A549 (cell line): Measurements from ENCODE around the gene ALDH2. TPM values are rescaled to one million over a fixed set of nuclear protein-coding genes. Genes with fewer than 3 reads are reported as not detected.

Experiments used
- ATAC-seq, 2 experiments: fragments of 200-7000 bp in 1 of 2; fragments of >200 bp in 1 of 2; cut with Nextera tagmentation in 1 of 2; cut with Tn5 transposase in 1 of 2; 3 replicates each; pipeline versions ENCODE4 v1.8.0 to v1.9.1; 2018 to 2020; ENCODE audit warnings: mild to moderate bottlenecking in 1 of 2, moderate library complexity in 1 of 2
- CTCF ChIA-PET: fragments of 300-600 bp; sonication (Branson Sonifier 250); formaldehyde crosslinking; extraction: SDS; loops from one replicate; lab custom pipeline; 2021; ENCODE audit warnings: antibody characterized with exemption, inconsistent platforms; lab: Yijun Ruan, JAX
- POLR2A ChIA-PET: fragments of 350-600 bp; formaldehyde crosslinking; extraction: SDS; loops from one replicate; lab custom pipeline; 2021; ENCODE audit warnings: antibody characterized with exemption, inconsistent platforms; lab: Yijun Ruan, JAX
- DNase-seq, 2 experiments: peaks; one replicate each; pipeline versions ENCODE4 v3.0.0 to v3.0.0-alpha.2; 2011 to 2016; ENCODE audit warnings: low read depth in 1 of 2, low spot score in 1 of 2
- FAIRE-seq: peaks from 2 replicates; lab custom pipeline; 2011; peaks lifted over from hg19 to GRCh38; lab: Jason Lieb, UNC
- H3K27ac ChIP-seq, 2 experiments: fragments of >200 bp; sonication (Bioruptor Twin); formaldehyde crosslinking; 3 replicates each; pipeline ENCODE4 v1.5.1; 2016 to 2017
- H3K4me1 ChIP-seq: fragments of >200 bp; sonication (Bioruptor Twin); formaldehyde crosslinking; 3 replicates; pipeline ENCODE4 v1.6.1; 2016
- H3K4me2 ChIP-seq: fragments of >200 bp; sonication (Bioruptor Twin); formaldehyde crosslinking; 3 replicates; pipeline ENCODE4 v1.6.1; 2016
- H3K4me3 ChIP-seq: fragments of >200 bp; sonication (Bioruptor Twin); formaldehyde crosslinking; 3 replicates; pipeline ENCODE4 v1.5.1; 2016
- H3K9me3 ChIP-seq: fragments of >200 bp; sonication (Bioruptor Twin); formaldehyde crosslinking; 3 replicates; pipeline ENCODE4 v1.6.1; 2016
- BHLHE40 ChIP-seq: IDR thresholded peaks from 2 replicates; pipeline ENCODE4 v1.6.1; 2012; ENCODE audit warnings: low read depth, low read length, inconsistent platforms
- CEBPB ChIP-seq, 2 experiments: fragments of >200 bp in 1 of 2; sonication (Bioruptor Twin) in 1 of 2; formaldehyde crosslinking in 1 of 2; IDR thresholded peaks; 2 replicates each; pipeline ENCODE4 v1.6.1; 2012 to 2016
- E2F6 ChIP-seq: IDR thresholded peaks from 2 replicates; pipeline ENCODE4 v1.6.1; 2012; ENCODE audit warnings: low read depth, borderline replicate concordance
- EP300 ChIP-seq, 2 experiments: fragments of >200 bp; sonication (Bioruptor Twin); formaldehyde crosslinking; IDR thresholded peaks; 2 replicates in 1 of 2; 3 replicates in 1 of 2; pipeline ENCODE4 v1.6.1; 2016 to 2017
- GATA3 ChIP-seq: IDR thresholded peaks from 2 replicates; pipeline ENCODE4 v1.6.1; 2012; ENCODE audit warnings: borderline replicate concordance
- HES2 ChIP-seq: fragments of >200 bp; sonication (Bioruptor Twin); formaldehyde crosslinking; IDR thresholded peaks from 2 replicates; pipeline ENCODE4 v1.6.1; 2016
- HOXB5 ChIP-seq: fragments of 250-450 bp; sonication (Bioruptor Pico); IDR thresholded peaks from 2 replicates; pipeline ENCODE4 v1.5.0; 2020; ENCODE audit warnings: mild to moderate bottlenecking, moderate library complexity
- JUN ChIP-seq, 2 experiments: fragments of >200 bp; sonication (Bioruptor Twin); formaldehyde crosslinking; IDR thresholded peaks; 2 replicates in 1 of 2; 3 replicates in 1 of 2; pipeline ENCODE4 v1.6.1; 2016 to 2017
- MAX ChIP-seq: IDR thresholded peaks from 2 replicates; pipeline ENCODE4 v1.6.1; 2012
- NPAS2 ChIP-seq: fragments of 250-450 bp; sonication (Bioruptor Pico); IDR thresholded peaks from 2 replicates; pipeline ENCODE4 v1.8.0; 2022; ENCODE audit warnings: mild to moderate bottlenecking, moderate library complexity, borderline replicate concordance
- NR3C1 ChIP-seq: fragments of >200 bp; sonication (Bioruptor Twin); formaldehyde crosslinking; IDR thresholded peaks from 3 replicates; pipeline ENCODE4 v1.6.1; 2017
- ZFP36 ChIP-seq: fragments of 450-650 bp; IDR thresholded peaks from 2 replicates; pipeline ENCODE4 v1.6.1; 2014; ENCODE audit warnings: borderline replicate concordance; ENCODE audit not compliant: partially characterized antibody
- WGBS: methylation state at CpG from one replicate; pipeline ENCODE4 v1.1.6; 2017; ENCODE audit errors: missing lambda C conversion rate; 5-methylcytosine and 5-hydroxymethylcytosine counted together
- polyA plus RNA-seq, 4 experiments: library from polyadenylated mRNA; depleted of rRNA in 3 of 4; stranded (reverse); fragments of >200 nt; fragmentation: RNase III in 1 of 4; extraction: RNeasy Plus Mini Kit Qiagen cat#74134 plus additional on column Dnase treatment in 1 of 4; gene quantifications; 2 replicates in 3 of 4; 3 replicates in 1 of 4; pipeline ENCODE4 v1.2.3, GENCODE V29; 2011 to 2017

Gene ALDH2
- polyA plus RNA-seq, 2 of the 4 experiments (the other 2 are of a cell fraction), result 97.5 to 123 TPM

- 4% methylated on average over 17 of the region's 17 CpGs for WGBS
- H3K4me1 ChIP-seq, result peaks cover 71% of the 10 kb centered on the region
- DNase-seq (peak in 1 of 2 experiments; percentile 69), FAIRE-seq (no peak), ATAC-seq (peak; percentile 46 to 57)
- peak overlapping the region; percentile 72 for H3K4me2 ChIP-seq
- no peaks in the 10 kb centered on the region for H3K9me3 ChIP-seq
- CTCF ChIA-PET, result interaction anchor here (1.5 kb wide), 1 partner anchor 79 kb away, joined by 3 read pairs; no protein-coding TSS in a partner anchor
- peak overlapping the region; percentile 2; the same call in 1 of the 3 replicates for H3K4me3 ChIP-seq
- H3K27ac ChIP-seq, result peak overlapping the region; percentile 70 to 88
- POLR2A ChIA-PET, result no interaction called here
- TF ChIP-seq NPAS2 (CRISPR knock-in tag) (no peak), MAX (peak; percentile 81), GATA3 (peak; percentile 30; the same call in 1 of the 2 replicates), E2F6 (peak; percentile 60; the same call in 1 of the 2 replicates), HOXB5 (CRISPR knock-in tag) (peak; percentile 14; the same call in 1 of the 2 replicates), BHLHE40 (no peak), EP300 (IDR thresholded peaks at IDR 0.05) (peak in 1 of 2 experiments; percentile 51; a peak in 1 of 5 replicates), HES2 (0 out of 2 replicates have a peak, but pooled peaks have one; percentile 27), NR3C1 (no peak), CEBPB (IDR thresholded peaks at IDR 0.05) (peak in 1 of 2 experiments; percentile 72; a peak in 2 of 4 replicates), JUN (IDR thresholded peaks at IDR 0.05) (peak; percentile 28 to 44; a peak in 2 of 5 replicates)
- TF ChIP-seq, all 56 proteins: peak for 8
Measured at GRCh38 chr12:111773801-111774551, 7.2 kb downstream of the ALDH2 start.

- ATAC-seq (peak; percentile 16 to 66; a peak in 3 of 6 replicates), FAIRE-seq (no peak), DNase-seq (peak in 1 of 2 experiments; percentile 82)
- CTCF ChIA-PET, result interaction anchor here (0.9 to 1.8 kb wide), 6 partner anchors 22 to 379 kb away, joined by 3 to 7 read pairs (median 4); no protein-coding TSS in a partner anchor
- peak overlapping the region; percentile 70 to 88 for H3K27ac ChIP-seq
- no peak overlapping the region for H3K4me3 ChIP-seq
- H3K9me3 ChIP-seq, result no peaks in the 10 kb centered on the region
- peak overlapping the region; percentile 72 for H3K4me2 ChIP-seq
- POLR2A ChIA-PET, result interaction anchor here (0.9 to 1.0 kb wide), 2 partner anchors 9 to 38 kb away, joined by 3 to 7 read pairs; partner anchors contain the start of gene ALDH2
- TF ChIP-seq CEBPB (IDR thresholded peaks at IDR 0.05) (peak in 1 of 2 experiments; percentile 21; a peak in 1 of 4 replicates), JUN (IDR thresholded peaks at IDR 0.05) (peak in 1 of 2 experiments; percentile 52; a peak in 1 of 5 replicates), EP300 (IDR thresholded peaks at IDR 0.05) (no peak), MAX (0 out of 2 replicates have a peak, but pooled peaks have one; percentile 36), NR3C1 (no peak)
- H3K4me1 ChIP-seq, result peaks cover 66% of the 10 kb centered on the region
- WGBS, result 29% methylated on average over 15 of the region's 15 CpGs
Measured at GRCh38 chr12:111775205-111776193, 8.8 kb downstream of the ALDH2 start.

GRCh38 chr12:111776836-111777344 is 10.2 kb downstream of the ALDH2 start:
- Histone ChIP-seq H3K9me3 (peaks cover 10% of the 10 kb centered on the region; the same call in 2 of the 3 replicates), H3K27ac (peak overlapping the region; percentile 70 to 88)
- peak; percentile 32 for TF ChIP-seq ZFP36
- TF ChIP-seq MAX, result no peak
- TF ChIP-seq, all 56 proteins: peak for 1
- POLR2A ChIA-PET, result no interaction called here
- FAIRE-seq, result no peak
- Histone ChIP-seq H3K4me1 (peaks cover 68% of the 10 kb centered on the region), H3K4me3 (no peak overlapping the region), H3K4me2 (peak overlapping the region; percentile 72)
- no peak for DNase-seq
- CTCF ChIA-PET, result interaction anchor here (0.6 to 1.7 kb wide), 6 partner anchors 11 to 1574 kb away, joined by 3 to 7 read pairs (median 3); no protein-coding TSS in a partner anchor
- peak; percentile 1 to 25; a peak in 3 of 6 replicates for ATAC-seq
- WGBS, result 52% methylated on average over 3 of the region's 3 CpGs
